NB4 (cell line): Measurements from ENCODE around the gene RUVBL2.

Experiments
- CTCF ChIP-seq: IDR thresholded peaks from one replicate; pipeline ENCODE4 v1.5.1; 2012; ENCODE audit warnings: low read depth, low read length
- POLR2A ChIP-seq: IDR thresholded peaks from 2 replicates; pipeline ENCODE4 v1.6.1; 2011; ENCODE audit warnings: mild to moderate bottlenecking; ENCODE audit not compliant: insufficient read length; ENCODE audit errors: extremely low read depth

GRCh38 chr19:48975947-48976847 lies 17.5 kb upstream of the RUVBL2 start:
- TF ChIP-seq CTCF (no peak), POLR2A (no peak)
